ENCODE data around the gene SCAND1. TPM values are rescaled to one million over a fixed set of nuclear protein-coding genes. Genes with fewer than 3 reads are reported as not detected.
A peak's percentile ranks its signal among the peaks of the same experiment; 100 is the strongest.

Gene SCAND1
- total and polyA plus RNA-seq, 8 donors: 20.6 to 62.1 (median 34.2) TPM

- no peak for TF ChIP-seq CTCF (IDR thresholded peaks at IDR 0.05)
- peaks cover 0 to 94% of the 10 kb centered on the region in 2 donors for H3K36me3 ChIP-seq
- DNase-seq: no peak
- H3K27me3 ChIP-seq: no peaks in the 10 kb centered on the region
- no peak overlapping the region for H3K27ac ChIP-seq
- H3K4me3 ChIP-seq: no peak overlapping the region
- no peaks in the 10 kb centered on the region for H3K4me1 ChIP-seq
- H3K9me3 ChIP-seq: no peaks in the 10 kb centered on the region
- intact Hi-C loops (cut with DNase I): no loop called here
- peak; percentile 41 for ATAC-seq
These were observed 12.1 kb downstream of the SCAND1 start for GRCh38 chr20:35942243-35942642.

GRCh38 chr20:35941620-35942019 is 12.7 kb downstream of the SCAND1 start:
- no peak for TF ChIP-seq CTCF (IDR thresholded peaks at IDR 0.05)
- H3K4me3 ChIP-seq: no peak overlapping the region
- H3K36me3 ChIP-seq: peaks cover 0 to 87% of the 10 kb centered on the region in 2 donors

DNA sequence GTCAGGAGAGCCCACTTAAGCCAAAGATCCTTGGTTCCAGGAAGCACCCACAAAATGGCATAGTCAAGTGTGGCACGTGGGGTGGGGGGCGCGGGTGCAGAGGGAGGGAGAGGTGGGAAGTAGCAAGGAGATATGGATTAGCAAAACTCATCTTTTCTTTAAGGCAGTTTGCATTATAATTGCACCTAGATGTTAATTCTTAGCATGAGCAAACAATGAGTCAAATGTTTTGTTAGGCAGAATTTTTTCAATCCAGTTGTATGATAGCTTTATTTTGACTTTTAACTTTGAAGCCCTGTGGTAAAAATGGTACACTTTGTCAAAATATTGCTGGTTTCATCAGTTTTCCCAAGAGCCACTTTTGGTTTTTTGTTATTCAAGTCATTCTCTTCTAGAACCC is 15.0 kb downstream of the SCAND1 start:
- H3K27me3 ChIP-seq: no peaks in the 10 kb centered on the region
- TF ChIP-seq CTCF (IDR thresholded peaks at IDR 0.05): no peak
- intact Hi-C loops (cut with DNase I): no loop called here
- DNase-seq: no peak
- H3K9me3 ChIP-seq: no peaks in the 10 kb centered on the region
- no peak for ATAC-seq
- H3K36me3 ChIP-seq: peaks cover 0 to 80% of the 10 kb centered on the region in 2 donors
- no peak overlapping the region for H3K27ac ChIP-seq
- H3K4me3 ChIP-seq: no peak overlapping the region
- H3K4me1 ChIP-seq: no peaks in the 10 kb centered on the region

More at GRCh38 chr20:35941620-35942019, 12.7 kb downstream of the SCAND1 start:
- H3K4me1 ChIP-seq: no peaks in the 10 kb centered on the region
- intact Hi-C loops (cut with DNase I): no loop called here
- no peak overlapping the region for H3K27ac ChIP-seq
- no peak for DNase-seq
- H3K27me3 ChIP-seq: no peaks in the 10 kb centered on the region
- no peak for ATAC-seq
- no peaks in the 10 kb centered on the region for H3K9me3 ChIP-seq

- Histone ChIP-seq H3K27ac (no peak overlapping the region), H3K27me3 (no peaks in the 10 kb centered on the region), H3K4me3 (no peak overlapping the region), H3K36me3 (peaks cover 0 to 81% of the 10 kb centered on the region in 2 donors), H3K4me1 (no peaks in the 10 kb centered on the region), H3K9me3 (no peaks in the 10 kb centered on the region)
- no peak for ATAC-seq
- DNase-seq: no peak
- intact Hi-C loops (cut with DNase I): no loop called here
- TF ChIP-seq CTCF (IDR thresholded peaks at IDR 0.05): no peak
These were observed 20.3 kb downstream of the SCAND1 start for GRCh38 chr20:35934050-35934449.

- peaks cover 0 to 83% of the 10 kb centered on the region in 2 donors for H3K36me3 ChIP-seq
These were observed 25.0 kb downstream of the SCAND1 start for GRCh38 chr20:35929301-35929700.

More at GRCh38 chr20:35929301-35929700, 25.0 kb downstream of the SCAND1 start:
- no peak for TF ChIP-seq CTCF (IDR thresholded peaks at IDR 0.05)
- Histone ChIP-seq H3K4me1 (no peaks in the 10 kb centered on the region), H3K27ac (no peak overlapping the region), H3K4me3 (no peak overlapping the region), H3K27me3 (no peaks in the 10 kb centered on the region), H3K9me3 (no peaks in the 10 kb centered on the region)
- intact Hi-C loops (cut with DNase I): no loop called here
- DNase-seq (no peak), ATAC-seq (no peak)

Data from left lung (tissue), 10 donors.